ENCODE measurements around the gene NDUFS6.

NDUFS6 gene

GRCh38 chr5:1799602-1800471 lies 1.4 kb upstream of the NDUFS6 start, which contains the start of gene MRPL36 (continued):
- 0 out of 2 replicates have a peak, but pooled peaks have one; percentile 12 for TF ChIP-seq ZBTB6 (tag by site-specific recombination; IDR thresholded peaks at IDR 0.05)
- no peak for TF ChIP-seq ZNF184 (tag by site-specific recombination; IDR thresholded peaks at IDR 0.05)
- peak; percentile 87 for TF ChIP-seq PRDM10 (tag by site-specific recombination; IDR thresholded peaks at IDR 0.05)
- no peak for TF ChIP-seq ZNF664 (tag by site-specific recombination; IDR thresholded peaks at IDR 0.05)
- TF ChIP-seq ZFHX2 (tag by site-specific recombination; conservative IDR thresholded peaks at IDR 0.05), result peak; percentile 71
- peak; percentile 24; the same call in 1 of the 2 replicates for TF ChIP-seq PRDM6 (tag by site-specific recombination; IDR thresholded peaks at IDR 0.05)
- TF ChIP-seq REST (tag by site-specific recombination; IDR thresholded peaks at IDR 0.05), result peak; percentile 31
- peak; percentile 69 for TF ChIP-seq SCRT2 (tag by site-specific recombination; IDR thresholded peaks at IDR 0.05)
- TF ChIP-seq ZNF654 (tag by site-specific recombination; IDR thresholded peaks at IDR 0.05; ENCODE audit: low read depth), result no peak
- no peak for TF ChIP-seq ZNF292 (tag by site-specific recombination; IDR thresholded peaks at IDR 0.05; ENCODE audit: borderline replicate concordance, low read depth)
- TF ChIP-seq ZNF16 (tag by site-specific recombination; IDR thresholded peaks at IDR 0.05; ENCODE audit: low read depth), result peak; percentile 38; the same call in 1 of the 2 replicates
- peak; percentile 80 for TF ChIP-seq EGR2 (tag by site-specific recombination; IDR thresholded peaks at IDR 0.05; ENCODE audit: low read depth)
- TF ChIP-seq CTCF (tag by site-specific recombination; IDR thresholded peaks at IDR 0.05), result peak; percentile 32; the same call in 1 of the 2 replicates
- peak; percentile 93 for TF ChIP-seq ZBTB48 (tag by site-specific recombination; IDR thresholded peaks at IDR 0.05)
- TF ChIP-seq KLF8 (tag by site-specific recombination; IDR thresholded peaks at IDR 0.05), result peak; percentile 33; the same call in 1 of the 2 replicates
- TF ChIP-seq ZNF629 (tag by site-specific recombination; IDR thresholded peaks at IDR 0.05), result peak; percentile 60
- peak; percentile 35; the same call in 1 of the 2 replicates for TF ChIP-seq ZNF394 (tag by site-specific recombination; IDR thresholded peaks at IDR 0.05; ENCODE audit: borderline replicate concordance)
- TF ChIP-seq REPIN1 (tag by site-specific recombination; IDR thresholded peaks at IDR 0.05; ENCODE audit: low read depth), result peak; percentile 44; the same call in 1 of the 2 replicates
- peak; percentile 24; the same call in 1 of the 2 replicates for TF ChIP-seq ZBTB8A (tag by site-specific recombination; IDR thresholded peaks at IDR 0.05)
- peak; percentile 16 for TF ChIP-seq ZBTB11 (tag by site-specific recombination; conservative IDR thresholded peaks at IDR 0.05; ENCODE audit: low read depth)
- TF ChIP-seq ZBTB17 (tag by site-specific recombination; IDR thresholded peaks at IDR 0.05), result peak; percentile 84
- peak; percentile 36; the same call in 1 of the 2 replicates for TF ChIP-seq GLIS1 (tag by site-specific recombination; IDR thresholded peaks at IDR 0.05)
